ENCODE results near the gene SHROOM1.

DNA sequence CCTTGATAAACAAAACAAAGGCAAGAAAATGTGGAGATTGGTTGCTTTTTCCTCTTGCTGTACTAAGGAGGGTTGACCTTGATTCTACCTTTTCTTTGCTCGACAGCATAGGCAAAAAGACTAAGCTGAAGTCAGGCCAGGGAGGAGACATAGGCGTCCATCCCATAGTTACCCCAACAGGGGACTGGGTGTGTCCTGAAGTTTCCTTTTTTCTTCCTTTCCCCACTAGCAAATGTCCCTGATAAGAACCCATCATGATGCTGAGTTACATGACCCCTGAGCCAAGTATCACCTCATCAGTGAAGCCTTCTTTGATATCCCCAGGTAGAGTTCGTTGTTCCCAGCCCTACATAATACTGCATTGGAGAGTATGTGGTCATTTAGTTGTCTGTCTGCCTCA lies 9.9 kb upstream of the SHROOM1 start:
- TF ChIP-seq, protein P1, sequence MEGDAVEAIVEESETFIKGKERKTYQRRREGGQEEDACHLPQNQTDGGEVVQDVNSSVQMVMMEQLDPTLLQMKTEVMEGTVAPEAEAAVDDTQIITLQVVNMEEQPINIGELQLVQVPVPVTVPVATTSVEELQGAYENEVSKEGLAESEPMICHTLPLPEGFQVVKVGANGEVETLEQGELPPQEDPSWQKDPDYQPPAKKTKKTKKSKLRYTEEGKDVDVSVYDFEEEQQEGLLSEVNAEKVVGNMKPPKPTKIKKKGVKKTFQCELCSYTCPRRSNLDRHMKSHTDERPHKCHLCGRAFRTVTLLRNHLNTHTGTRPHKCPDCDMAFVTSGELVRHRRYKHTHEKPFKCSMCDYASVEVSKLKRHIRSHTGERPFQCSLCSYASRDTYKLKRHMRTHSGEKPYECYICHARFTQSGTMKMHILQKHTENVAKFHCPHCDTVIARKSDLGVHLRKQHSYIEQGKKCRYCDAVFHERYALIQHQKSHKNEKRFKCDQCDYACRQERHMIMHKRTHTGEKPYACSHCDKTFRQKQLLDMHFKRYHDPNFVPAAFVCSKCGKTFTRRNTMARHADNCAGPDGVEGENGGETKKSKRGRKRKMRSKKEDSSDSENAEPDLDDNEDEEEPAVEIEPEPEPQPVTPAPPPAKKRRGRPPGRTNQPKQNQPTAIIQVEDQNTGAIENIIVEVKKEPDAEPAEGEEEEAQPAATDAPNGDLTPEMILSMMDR (IDR thresholded peaks at IDR 0.05), result no peak
- no peak for TF ChIP-seq POLR2AphosphoS5 (IDR thresholded peaks at IDR 0.05; ENCODE audit: low read depth, low read length)
- TF ChIP-seq, protein P2, sequence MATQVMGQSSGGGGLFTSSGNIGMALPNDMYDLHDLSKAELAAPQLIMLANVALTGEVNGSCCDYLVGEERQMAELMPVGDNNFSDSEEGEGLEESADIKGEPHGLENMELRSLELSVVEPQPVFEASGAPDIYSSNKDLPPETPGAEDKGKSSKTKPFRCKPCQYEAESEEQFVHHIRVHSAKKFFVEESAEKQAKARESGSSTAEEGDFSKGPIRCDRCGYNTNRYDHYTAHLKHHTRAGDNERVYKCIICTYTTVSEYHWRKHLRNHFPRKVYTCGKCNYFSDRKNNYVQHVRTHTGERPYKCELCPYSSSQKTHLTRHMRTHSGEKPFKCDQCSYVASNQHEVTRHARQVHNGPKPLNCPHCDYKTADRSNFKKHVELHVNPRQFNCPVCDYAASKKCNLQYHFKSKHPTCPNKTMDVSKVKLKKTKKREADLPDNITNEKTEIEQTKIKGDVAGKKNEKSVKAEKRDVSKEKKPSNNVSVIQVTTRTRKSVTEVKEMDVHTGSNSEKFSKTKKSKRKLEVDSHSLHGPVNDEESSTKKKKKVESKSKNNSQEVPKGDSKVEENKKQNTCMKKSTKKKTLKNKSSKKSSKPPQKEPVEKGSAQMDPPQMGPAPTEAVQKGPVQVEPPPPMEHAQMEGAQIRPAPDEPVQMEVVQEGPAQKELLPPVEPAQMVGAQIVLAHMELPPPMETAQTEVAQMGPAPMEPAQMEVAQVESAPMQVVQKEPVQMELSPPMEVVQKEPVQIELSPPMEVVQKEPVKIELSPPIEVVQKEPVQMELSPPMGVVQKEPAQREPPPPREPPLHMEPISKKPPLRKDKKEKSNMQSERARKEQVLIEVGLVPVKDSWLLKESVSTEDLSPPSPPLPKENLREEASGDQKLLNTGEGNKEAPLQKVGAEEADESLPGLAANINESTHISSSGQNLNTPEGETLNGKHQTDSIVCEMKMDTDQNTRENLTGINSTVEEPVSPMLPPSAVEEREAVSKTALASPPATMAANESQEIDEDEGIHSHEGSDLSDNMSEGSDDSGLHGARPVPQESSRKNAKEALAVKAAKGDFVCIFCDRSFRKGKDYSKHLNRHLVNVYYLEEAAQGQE (IDR thresholded peaks at IDR 0.05; ENCODE audit: insufficient read depth in 1 of 2, low read depth in 2 of 2, low read length in 1 of 2), result no peak
